ENCODE results near the gene KATNAL1. TPM values are rescaled to one million over a fixed set of nuclear protein-coding genes. Genes with fewer than 3 reads are reported as not detected.

Gene KATNAL1
- total RNA-seq, 2 donors from 2014 or later: 22.2 to 37.9 TPM

DNA sequence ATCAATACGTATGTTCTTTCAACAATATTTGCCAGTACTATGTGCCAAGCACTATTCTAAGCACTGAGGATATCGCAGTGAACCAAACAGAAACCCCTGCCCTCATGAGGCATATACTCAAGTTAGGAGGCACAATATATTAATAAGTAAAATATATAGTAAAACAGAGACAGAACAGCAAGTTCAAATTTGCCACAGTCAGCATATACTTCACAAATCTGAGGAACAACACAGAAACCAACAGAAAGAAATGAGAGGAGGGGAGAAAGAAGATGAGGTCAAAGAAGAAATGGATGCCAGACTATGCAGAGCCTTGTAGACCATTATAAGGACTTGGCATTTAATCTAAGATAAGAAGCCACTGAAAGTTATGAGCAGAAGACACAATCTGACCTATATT, 59.9 kb downstream of the KATNAL1 start:
- Histone ChIP-seq H3K4me3 (no peak overlapping the region), H3K9me3 (peaks cover 0 to 7% of the 10 kb centered on the region in 2 donors), H3K4me1 (no peaks in the 10 kb centered on the region), H3K36me3 (no peaks in the 10 kb centered on the region), H3K27ac (no peak overlapping the region), H3K27me3 (no peaks in the 10 kb centered on the region)
- TF ChIP-seq, protein P1, sequence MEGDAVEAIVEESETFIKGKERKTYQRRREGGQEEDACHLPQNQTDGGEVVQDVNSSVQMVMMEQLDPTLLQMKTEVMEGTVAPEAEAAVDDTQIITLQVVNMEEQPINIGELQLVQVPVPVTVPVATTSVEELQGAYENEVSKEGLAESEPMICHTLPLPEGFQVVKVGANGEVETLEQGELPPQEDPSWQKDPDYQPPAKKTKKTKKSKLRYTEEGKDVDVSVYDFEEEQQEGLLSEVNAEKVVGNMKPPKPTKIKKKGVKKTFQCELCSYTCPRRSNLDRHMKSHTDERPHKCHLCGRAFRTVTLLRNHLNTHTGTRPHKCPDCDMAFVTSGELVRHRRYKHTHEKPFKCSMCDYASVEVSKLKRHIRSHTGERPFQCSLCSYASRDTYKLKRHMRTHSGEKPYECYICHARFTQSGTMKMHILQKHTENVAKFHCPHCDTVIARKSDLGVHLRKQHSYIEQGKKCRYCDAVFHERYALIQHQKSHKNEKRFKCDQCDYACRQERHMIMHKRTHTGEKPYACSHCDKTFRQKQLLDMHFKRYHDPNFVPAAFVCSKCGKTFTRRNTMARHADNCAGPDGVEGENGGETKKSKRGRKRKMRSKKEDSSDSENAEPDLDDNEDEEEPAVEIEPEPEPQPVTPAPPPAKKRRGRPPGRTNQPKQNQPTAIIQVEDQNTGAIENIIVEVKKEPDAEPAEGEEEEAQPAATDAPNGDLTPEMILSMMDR (IDR thresholded peaks at IDR 0.05): no peak
- DNase-seq (ENCODE audit: low spot score): no peak

DNA sequence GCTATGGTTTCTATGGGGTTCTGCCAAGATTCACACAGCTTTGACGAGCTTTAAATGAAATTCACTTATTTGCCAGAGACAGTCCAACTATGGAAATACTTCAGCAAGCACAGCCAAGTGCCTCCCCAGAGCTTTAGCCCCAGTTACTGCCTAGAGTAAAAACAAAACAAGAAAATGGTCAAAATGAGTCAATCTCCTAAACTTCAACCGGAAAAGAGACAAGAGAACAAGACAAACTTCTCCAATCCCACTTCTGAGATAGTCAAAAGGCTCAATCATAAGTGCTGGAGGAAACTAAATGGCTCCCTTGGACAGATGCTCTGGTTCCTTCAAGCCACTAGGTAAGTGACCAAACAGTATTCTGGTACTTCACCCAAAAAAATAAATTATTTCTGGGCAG, 65.8 kb downstream of the KATNAL1 start:
- H3K27me3 ChIP-seq: no peaks in the 10 kb centered on the region
- H3K27ac ChIP-seq: no peak overlapping the region
- no peaks in the 10 kb centered on the region for H3K36me3 ChIP-seq
- H3K4me3 ChIP-seq: no peak overlapping the region
- no peaks in the 10 kb centered on the region for H3K9me3 ChIP-seq
- TF ChIP-seq, protein P1 (IDR thresholded peaks at IDR 0.05): no peak
- DNase-seq (ENCODE audit: low spot score): no peak
- H3K4me1 ChIP-seq: no peaks in the 10 kb centered on the region

DNA sequence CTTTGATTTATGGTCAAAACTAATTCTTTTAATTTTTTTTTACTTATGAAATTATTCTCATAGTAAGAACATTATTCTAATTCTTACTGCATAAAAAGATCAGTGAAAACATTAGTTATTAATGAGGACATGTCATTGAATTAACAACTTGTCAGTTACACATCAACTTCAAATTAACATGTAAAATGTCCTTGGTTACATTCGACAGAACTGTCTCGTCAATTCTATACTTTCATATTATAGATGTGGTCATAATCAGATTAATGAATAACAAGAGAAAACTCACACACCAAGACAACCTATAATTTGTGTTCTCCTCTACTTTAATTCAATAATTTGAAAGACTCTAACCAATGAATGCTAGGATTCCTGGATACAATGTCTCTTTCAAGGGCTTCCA, 66.7 kb downstream of the KATNAL1 start:
- no peaks in the 10 kb centered on the region for H3K36me3 ChIP-seq
- no peaks in the 10 kb centered on the region for H3K27me3 ChIP-seq
- no peaks in the 10 kb centered on the region for H3K4me1 ChIP-seq
- H3K27ac ChIP-seq: no peak overlapping the region
- TF ChIP-seq, protein P1 (IDR thresholded peaks at IDR 0.05): no peak
- no peaks in the 10 kb centered on the region for H3K9me3 ChIP-seq
- H3K4me3 ChIP-seq: no peak overlapping the region
- no peak for DNase-seq (ENCODE audit: low spot score)

DNA sequence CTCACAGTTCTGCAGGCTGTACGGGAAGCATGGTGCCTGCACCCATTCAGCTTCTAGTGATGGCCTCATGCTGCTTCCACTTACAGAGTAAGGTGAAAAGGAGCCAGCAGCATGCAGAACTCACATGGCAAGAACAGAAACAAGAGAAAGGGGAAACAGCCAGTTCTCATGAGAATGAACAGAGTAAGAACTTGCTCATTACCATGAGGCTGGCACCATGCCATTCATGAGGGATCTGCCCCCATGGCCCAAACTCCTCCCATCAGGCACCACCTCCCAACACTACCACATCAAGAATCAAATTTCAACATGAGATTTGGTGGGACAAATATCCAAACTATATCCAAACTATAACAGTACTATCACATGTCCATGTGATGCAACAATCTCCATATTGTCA, 72.1 kb downstream of the KATNAL1 start:
- no peaks in the 10 kb centered on the region for H3K9me3 ChIP-seq
- no peak overlapping the region for H3K4me3 ChIP-seq
- TF ChIP-seq, protein P1 (IDR thresholded peaks at IDR 0.05): no peak
- no peaks in the 10 kb centered on the region for H3K27me3 ChIP-seq
- no peak overlapping the region for H3K27ac ChIP-seq
- H3K36me3 ChIP-seq: peaks cover 3% of the 10 kb centered on the region
- DNase-seq (ENCODE audit: low spot score): no peak
- H3K4me1 ChIP-seq: no peaks in the 10 kb centered on the region

DNA sequence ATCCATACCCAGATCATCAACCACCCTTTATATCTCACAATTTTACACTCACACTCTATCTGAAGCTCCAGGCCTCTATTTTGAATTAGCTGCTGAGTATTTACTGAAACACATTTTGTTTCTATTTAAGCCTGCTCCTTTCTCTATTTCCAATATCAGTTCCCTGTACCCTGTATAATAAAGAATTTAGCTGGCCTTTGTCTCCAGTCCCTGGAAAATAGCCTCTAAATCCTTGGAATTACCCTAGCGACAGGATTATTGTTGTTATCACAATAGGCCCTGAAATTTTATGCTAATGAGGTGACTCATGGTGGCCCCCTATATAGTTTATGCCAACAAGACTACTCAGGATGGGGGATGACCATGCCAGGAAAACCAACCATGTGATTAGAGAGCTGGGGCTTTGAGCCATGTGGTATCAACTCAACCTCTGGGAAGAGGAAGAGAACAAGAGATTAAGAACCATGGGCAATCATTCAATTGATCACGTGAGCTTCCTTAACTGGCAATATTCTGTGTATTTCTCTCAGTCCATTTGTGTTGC, 72.7 kb downstream of the KATNAL1 start:
- TF ChIP-seq, protein P1 (IDR thresholded peaks at IDR 0.05): no peak
- H3K36me3 ChIP-seq: peaks cover 3% of the 10 kb centered on the region
- H3K4me1 ChIP-seq: no peaks in the 10 kb centered on the region
- no peak for DNase-seq (ENCODE audit: low spot score)
- H3K27me3 ChIP-seq: no peaks in the 10 kb centered on the region
- H3K9me3 ChIP-seq: no peaks in the 10 kb centered on the region
- H3K4me3 ChIP-seq: no peak overlapping the region
- no peak overlapping the region for H3K27ac ChIP-seq

DNA sequence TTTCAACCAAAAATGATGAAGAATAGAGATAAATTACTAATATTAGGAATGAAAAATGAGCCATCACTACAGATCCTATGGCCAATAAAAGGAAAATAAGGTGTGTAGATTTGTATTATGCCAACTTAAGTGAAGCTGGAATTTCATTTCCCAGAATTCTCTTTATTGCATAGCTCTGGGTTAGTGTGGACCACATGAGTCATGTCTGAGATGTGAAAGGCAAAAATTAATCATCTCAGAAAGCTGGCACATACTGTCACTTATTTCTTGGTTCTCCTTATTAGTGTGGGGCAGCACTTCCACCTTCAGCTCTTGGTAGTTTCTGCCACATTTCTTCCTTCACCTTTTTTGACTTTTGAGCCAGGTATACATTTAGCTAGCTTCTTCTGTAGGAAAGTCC, 82.6 kb downstream of the KATNAL1 start:
- TF ChIP-seq, protein P1 (IDR thresholded peaks at IDR 0.05): no peak
- Histone ChIP-seq H3K27me3 (no peaks in the 10 kb centered on the region), H3K4me3 (no peak overlapping the region), H3K36me3 (peaks cover 42% of the 10 kb centered on the region), H3K9me3 (peaks cover 4 to 29% of the 10 kb centered on the region in 2 donors), H3K27ac (no peak overlapping the region), H3K4me1 (no peaks in the 10 kb centered on the region)
- no peak for DNase-seq (ENCODE audit: low spot score)

Measured in right atrium auricular region (tissue), 2 donors.